WTC11 (cell line): Measurements from ENCODE around the gene UGT1A7. TPM values are rescaled to one million over a fixed set of nuclear protein-coding genes. Genes with fewer than 3 reads are reported as not detected.
"Not testable (repeated sequence)": the region's sequence is repeated elsewhere in the genome, so short reads cannot be mapped to it uniquely, and the experiment has no call there.

Experiments used
- ATAC-seq: fragments of 200-7000 bp; cut with Tn5 transposase; 2 replicates; pipeline ENCODE4 v1.10.0; 2021; ENCODE audit warnings: mild to moderate bottlenecking, moderate library complexity
- CTCF ChIA-PET: fragments of 300-600 bp; sonication (Branson Sonifier 250); formaldehyde crosslinking; loops from one replicate; lab custom pipeline; 2021; ENCODE audit warnings: antibody characterized with exemption; lab: Charles Lee
- POLR2A ChIA-PET: fragments of 350-600 bp; sonication (Branson Sonifier 250); formaldehyde crosslinking; loops from one replicate; lab custom pipeline; 2021; ENCODE audit warnings: antibody characterized with exemption; lab: Charles Lee
- DNase-seq: peaks from one replicate; pipeline ENCODE4 v3.0.0; 2021; ENCODE audit warnings: low spot score
- H3K27ac Mint-ChIP-seq: 2 replicates; pipeline ENCODE4 v1.8.0; 2021; ENCODE audit warnings: mixed read lengths
- H3K27me3 Mint-ChIP-seq: 2 replicates; pipeline ENCODE4 v1.8.0; 2021; ENCODE audit warnings: low read depth, mild to moderate bottlenecking, moderate library complexity, mixed read lengths
- H3K36me3 Mint-ChIP-seq: 2 replicates; pipeline ENCODE4 v1.8.0; 2021; ENCODE audit warnings: mixed read lengths
- H3K4me1 Mint-ChIP-seq: 2 replicates; pipeline ENCODE4 v1.8.0; 2022; ENCODE audit warnings: mixed read lengths
- H3K4me3 Mint-ChIP-seq: 2 replicates; pipeline ENCODE4 v1.8.0; 2021; ENCODE audit warnings: mild to moderate bottlenecking, moderate library complexity, mixed read lengths
- H3K9me3 Mint-ChIP-seq: 2 replicates; pipeline ENCODE4 v1.8.0; 2021; ENCODE audit warnings: mixed read lengths
- ATF3 ChIP-seq: sonication (generic); formaldehyde crosslinking; conservative IDR thresholded peaks from 2 replicates; pipeline ENCODE4 v1.8.1; 2022; ENCODE audit warnings: mild to moderate bottlenecking, missing genetic modification reagents
- MXD4 ChIP-seq: fragments of 250-450 bp; sonication (Bioruptor Pico); IDR thresholded peaks from 2 replicates; pipeline ENCODE4 v1.8.0; 2021; ENCODE audit warnings: mild to moderate bottlenecking, moderate library complexity, borderline replicate concordance
- NFYB ChIP-seq: sonication (generic); formaldehyde crosslinking; conservative IDR thresholded peaks from 2 replicates; pipeline ENCODE4 v1.8.0; 2022; ENCODE audit warnings: low read depth, missing genetic modification reagents
- ZNF423 ChIP-seq: fragments of 250-450 bp; sonication (Bioruptor Pico); IDR thresholded peaks from 2 replicates; pipeline ENCODE4 v2.1.2; 2022; ENCODE audit warnings: mild to moderate bottlenecking, moderate library complexity
- total RNA-seq: library from RNA; stranded (reverse); gene quantifications from 3 replicates; pipeline ENCODE4 v1.2.3, GENCODE V29; 2021
- TF ChIP-seq, protein P1 (sequence below): sonication (generic); formaldehyde crosslinking; IDR thresholded peaks from 2 replicates; pipeline ENCODE4 v1.8.1; 2023; ENCODE audit warnings: mild to moderate bottlenecking, missing genetic modification reagents
- TF ChIP-seq, protein P2 (sequence below): fragments of 250-450 bp; sonication (Bioruptor Pico); IDR thresholded peaks from 2 replicates; pipeline ENCODE4 v1.9.0; 2021; ENCODE audit warnings: mild to moderate bottlenecking

Gene UGT1A7
- total RNA-seq, 1 experiment from 2014 or later: not detected

GRCh38 chr2:233747283-233747544, 65.5 kb downstream of the UGT1A7 start (continued):
- TF ChIP-seq ZNF423 (CRISPR knock-in tag): no peak
- TF ChIP-seq, protein P1, sequence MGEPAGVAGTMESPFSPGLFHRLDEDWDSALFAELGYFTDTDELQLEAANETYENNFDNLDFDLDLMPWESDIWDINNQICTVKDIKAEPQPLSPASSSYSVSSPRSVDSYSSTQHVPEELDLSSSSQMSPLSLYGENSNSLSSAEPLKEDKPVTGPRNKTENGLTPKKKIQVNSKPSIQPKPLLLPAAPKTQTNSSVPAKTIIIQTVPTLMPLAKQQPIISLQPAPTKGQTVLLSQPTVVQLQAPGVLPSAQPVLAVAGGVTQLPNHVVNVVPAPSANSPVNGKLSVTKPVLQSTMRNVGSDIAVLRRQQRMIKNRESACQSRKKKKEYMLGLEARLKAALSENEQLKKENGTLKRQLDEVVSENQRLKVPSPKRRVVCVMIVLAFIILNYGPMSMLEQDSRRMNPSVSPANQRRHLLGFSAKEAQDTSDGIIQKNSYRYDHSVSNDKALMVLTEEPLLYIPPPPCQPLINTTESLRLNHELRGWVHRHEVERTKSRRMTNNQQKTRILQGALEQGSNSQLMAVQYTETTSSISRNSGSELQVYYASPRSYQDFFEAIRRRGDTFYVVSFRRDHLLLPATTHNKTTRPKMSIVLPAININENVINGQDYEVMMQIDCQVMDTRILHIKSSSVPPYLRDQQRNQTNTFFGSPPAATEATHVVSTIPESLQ (CRISPR knock-in tag): no peak
- TF ChIP-seq MXD4 (CRISPR knock-in tag): no peak
- TF ChIP-seq, protein P2, sequence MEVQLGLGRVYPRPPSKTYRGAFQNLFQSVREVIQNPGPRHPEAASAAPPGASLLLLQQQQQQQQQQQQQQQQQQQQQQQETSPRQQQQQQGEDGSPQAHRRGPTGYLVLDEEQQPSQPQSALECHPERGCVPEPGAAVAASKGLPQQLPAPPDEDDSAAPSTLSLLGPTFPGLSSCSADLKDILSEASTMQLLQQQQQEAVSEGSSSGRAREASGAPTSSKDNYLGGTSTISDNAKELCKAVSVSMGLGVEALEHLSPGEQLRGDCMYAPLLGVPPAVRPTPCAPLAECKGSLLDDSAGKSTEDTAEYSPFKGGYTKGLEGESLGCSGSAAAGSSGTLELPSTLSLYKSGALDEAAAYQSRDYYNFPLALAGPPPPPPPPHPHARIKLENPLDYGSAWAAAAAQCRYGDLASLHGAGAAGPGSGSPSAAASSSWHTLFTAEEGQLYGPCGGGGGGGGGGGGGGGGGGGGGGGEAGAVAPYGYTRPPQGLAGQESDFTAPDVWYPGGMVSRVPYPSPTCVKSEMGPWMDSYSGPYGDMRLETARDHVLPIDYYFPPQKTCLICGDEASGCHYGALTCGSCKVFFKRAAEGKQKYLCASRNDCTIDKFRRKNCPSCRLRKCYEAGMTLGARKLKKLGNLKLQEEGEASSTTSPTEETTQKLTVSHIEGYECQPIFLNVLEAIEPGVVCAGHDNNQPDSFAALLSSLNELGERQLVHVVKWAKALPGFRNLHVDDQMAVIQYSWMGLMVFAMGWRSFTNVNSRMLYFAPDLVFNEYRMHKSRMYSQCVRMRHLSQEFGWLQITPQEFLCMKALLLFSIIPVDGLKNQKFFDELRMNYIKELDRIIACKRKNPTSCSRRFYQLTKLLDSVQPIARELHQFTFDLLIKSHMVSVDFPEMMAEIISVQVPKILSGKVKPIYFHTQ: no peak
- TF ChIP-seq, all 79 proteins: peak for 0

GRCh38 chr2:233750689-233751088, 69.0 kb downstream of the UGT1A7 start:
- DNase-seq, H3K4me3 Mint-ChIP-seq, CTCF ChIA-PET, ATAC-seq, H3K27ac Mint-ChIP-seq, H3K4me1 Mint-ChIP-seq, POLR2A ChIA-PET: not testable (repeated sequence)
- peaks cover 68% of the 10 kb centered on the region for H3K9me3 Mint-ChIP-seq
- peaks cover 15% of the 10 kb centered on the region for H3K27me3 Mint-ChIP-seq
- peaks cover 29% of the 10 kb centered on the region for H3K36me3 Mint-ChIP-seq

GRCh38 chr2:233751212-233752009, 69.7 kb downstream of the UGT1A7 start:
- Mint-ChIP-seq H3K36me3 (peaks cover 29% of the 10 kb centered on the region), H3K9me3 (peaks cover 68% of the 10 kb centered on the region)
- CTCF ChIA-PET: not testable (repeated sequence)

DNA sequence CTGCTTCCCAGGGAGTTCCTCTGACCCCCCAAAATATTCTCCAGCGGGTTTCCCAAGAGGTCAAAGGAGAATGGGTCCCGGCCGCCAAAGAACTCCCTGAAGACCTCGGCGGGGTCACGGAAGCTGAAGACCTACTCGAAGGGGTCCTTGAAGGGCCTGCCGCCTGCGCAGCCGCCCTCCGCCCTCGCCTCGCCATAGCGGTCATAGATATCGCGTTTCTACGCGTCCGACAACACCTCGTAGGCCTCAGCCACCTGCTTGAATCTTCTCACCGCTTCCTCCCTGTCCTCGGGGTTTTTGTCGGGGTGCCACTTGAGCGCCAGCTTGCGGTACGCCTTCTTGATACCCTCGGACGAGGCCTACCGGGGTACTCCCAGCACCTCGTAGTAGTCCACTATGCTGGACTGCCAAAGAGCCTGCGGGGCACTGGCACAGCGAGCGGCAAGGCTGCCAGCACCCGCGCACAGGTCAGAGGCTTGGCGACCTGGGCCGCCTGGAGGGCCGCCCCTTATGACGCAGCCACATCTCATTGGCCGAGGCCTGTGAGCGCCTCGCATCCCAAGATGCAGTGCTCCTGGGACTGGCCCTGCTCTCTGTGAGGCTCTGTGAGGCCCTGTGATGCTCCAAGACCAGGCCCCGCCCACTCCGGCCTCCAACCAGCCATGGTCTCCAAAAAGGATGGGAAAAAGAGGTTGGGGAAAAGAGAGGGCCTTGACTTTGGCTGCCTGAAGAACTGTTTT, 73.3 kb downstream of the UGT1A7 start:
- no peak for DNase-seq
- POLR2A ChIA-PET: no interaction called here
- Mint-ChIP-seq H3K9me3 (peaks cover 44% of the 10 kb centered on the region), H3K36me3 (peaks cover 21% of the 10 kb centered on the region), H3K4me3 (no peak overlapping the region), H3K4me1 (no peaks in the 10 kb centered on the region), H3K27ac (no peak overlapping the region), H3K27me3 (peaks cover 7% of the 10 kb centered on the region)
- TF ChIP-seq, protein P2: no peak
- TF ChIP-seq ATF3 (CRISPR knock-in tag) (no peak), NFYB (CRISPR knock-in tag) (no peak)
- CTCF ChIA-PET: no interaction called here
- no peak for ATAC-seq

More at GRCh38 chr2:233751212-233752009, 69.7 kb downstream of the UGT1A7 start:
- H3K27me3 Mint-ChIP-seq: peaks cover 15% of the 10 kb centered on the region
- POLR2A ChIA-PET, H3K4me3 Mint-ChIP-seq, DNase-seq, H3K27ac Mint-ChIP-seq, H3K4me1 Mint-ChIP-seq, ATAC-seq: not testable (repeated sequence)
